Activated CD8-positive, alpha-beta memory T cell treated with anti-CD3 and anti-CD28 coated beads for 1 hour (primary cell): ENCODE data around the gene ABT1.
"Not testable (repeated sequence)": the region's sequence is repeated elsewhere in the genome, so short reads cannot be mapped to it uniquely, and the experiment has no call there.

Experiments used
- DNase-seq, 2 donors: peaks; one replicate each; pipeline ENCODE4 v3.0.0-alpha.2; 2020; ENCODE audit warnings: low read depth in 1 of 2; ENCODE audit errors: extremely low read depth in 1 of 2

The ABT1 gene

DNA sequence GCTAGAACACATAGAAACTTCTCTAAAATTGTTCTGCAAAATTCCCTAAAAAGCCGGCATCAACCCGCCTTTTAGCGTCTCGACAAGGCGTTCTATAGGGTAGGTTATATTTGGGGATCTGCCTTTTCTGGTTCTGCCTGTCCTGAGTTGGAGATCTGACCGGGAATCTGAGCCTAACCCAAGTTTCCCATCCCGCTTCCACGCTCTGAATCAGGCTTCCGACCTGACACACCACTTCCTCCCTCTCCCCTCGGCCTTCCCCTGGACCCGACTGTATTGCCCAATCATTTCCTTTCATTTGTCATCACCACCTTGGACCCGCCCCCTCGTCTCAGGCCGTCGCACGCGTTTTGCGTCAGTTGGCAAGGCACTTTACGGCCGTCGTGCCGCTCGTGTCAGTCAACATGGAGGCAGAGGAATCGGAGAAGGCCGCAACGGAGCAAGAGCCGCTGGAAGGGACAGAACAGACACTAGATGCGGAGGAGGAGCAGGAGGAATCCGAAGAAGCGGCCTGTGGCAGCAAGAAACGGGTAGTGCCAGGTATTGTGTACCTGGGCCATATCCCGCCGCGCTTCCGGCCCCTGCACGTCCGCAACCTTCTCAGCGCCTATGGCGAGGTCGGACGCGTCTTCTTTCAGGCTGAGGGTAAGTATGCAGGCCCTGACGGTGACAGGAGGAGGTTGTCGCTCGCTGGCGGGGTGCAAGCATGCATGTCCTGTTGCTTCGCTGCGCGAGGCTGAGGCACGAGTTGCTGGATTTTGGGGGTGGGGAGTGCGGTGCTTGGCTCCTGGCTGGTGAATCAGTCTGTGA, at the start of gene ABT1:
TSS of gene ABT1 (plus strand) at position 375 of the 810 bp plus-strand sequence. CDS start at position 405, 30 bp downstream.
- peak; percentile 93 to 95 for DNase-seq

DNA sequence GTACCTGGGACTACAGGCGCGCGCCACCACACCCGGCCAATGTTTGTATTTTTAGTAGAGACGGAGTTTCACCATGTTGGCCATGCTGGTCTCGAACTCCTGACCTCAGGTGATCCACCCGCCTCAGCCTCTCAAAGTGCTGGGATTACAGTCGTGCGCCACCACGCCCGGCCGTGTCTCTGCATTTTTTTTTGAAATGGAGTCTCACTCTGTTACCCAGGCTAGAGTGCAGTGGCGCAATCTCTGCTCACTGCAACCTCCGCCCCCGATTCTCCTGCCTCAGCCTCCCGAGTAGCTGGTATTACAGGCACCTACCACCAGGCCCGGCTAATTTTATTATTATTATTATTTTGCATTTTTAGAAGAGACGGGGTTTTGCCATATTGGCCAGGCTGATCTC, 49.4 kb upstream of the ABT1 start:
- not testable (repeated sequence) for DNase-seq

DNA sequence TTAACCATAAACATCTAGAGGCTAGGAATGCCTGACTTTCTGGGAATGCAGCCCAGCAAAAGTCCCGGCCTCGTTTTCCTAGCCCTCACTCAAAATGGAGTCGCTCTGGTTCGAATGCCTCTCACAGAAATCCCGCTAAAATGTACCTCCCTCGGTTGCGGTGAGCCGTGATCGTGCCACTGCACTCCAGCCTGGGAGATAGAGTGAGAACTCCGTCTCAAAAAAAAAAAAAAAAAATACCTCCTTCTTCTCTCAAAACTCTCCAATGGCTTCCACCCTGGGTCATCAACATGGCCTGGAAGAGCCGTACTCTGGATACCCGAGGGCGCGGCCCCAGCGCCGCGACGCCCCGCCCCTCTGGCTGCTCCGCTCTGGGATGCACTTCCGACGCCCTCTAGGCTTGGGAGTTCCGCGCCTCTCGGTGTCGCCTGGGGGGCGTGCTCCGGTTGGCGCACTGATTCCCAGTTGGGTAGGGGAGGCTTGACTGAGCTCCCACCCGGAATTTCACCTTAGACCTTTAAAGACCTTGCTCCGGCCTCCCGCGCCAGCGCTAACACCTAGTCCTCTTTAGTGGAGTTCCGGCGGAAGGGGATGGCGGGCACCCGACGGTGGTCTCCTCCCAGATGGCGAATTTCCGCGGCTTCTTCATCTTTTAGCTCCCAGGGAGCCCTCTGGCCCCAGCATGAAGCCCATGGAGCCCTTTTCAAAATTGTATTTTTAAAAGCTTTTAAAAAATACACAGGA, 46.3 kb upstream of the ABT1 start:
- no peak for DNase-seq

DNA sequence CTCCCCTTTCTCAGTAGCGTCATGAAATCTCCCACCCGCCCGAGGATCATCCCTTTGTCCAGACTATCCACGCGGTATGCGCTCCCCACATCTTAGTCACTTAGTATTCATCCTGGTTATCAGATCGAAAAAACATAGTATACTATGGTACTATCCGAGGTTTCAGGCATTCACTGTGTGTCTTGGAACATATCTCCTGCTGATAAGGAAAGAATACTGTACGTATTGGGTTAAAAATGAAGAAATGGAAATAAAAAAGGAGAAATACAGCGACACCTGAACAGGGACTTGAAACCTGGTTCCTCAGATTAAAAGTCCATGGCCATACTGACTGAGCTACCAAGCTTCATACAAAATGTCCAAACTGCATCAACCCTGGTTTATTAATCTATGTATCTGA, 44.5 kb upstream of the ABT1 start:
- no peak for DNase-seq

DNA sequence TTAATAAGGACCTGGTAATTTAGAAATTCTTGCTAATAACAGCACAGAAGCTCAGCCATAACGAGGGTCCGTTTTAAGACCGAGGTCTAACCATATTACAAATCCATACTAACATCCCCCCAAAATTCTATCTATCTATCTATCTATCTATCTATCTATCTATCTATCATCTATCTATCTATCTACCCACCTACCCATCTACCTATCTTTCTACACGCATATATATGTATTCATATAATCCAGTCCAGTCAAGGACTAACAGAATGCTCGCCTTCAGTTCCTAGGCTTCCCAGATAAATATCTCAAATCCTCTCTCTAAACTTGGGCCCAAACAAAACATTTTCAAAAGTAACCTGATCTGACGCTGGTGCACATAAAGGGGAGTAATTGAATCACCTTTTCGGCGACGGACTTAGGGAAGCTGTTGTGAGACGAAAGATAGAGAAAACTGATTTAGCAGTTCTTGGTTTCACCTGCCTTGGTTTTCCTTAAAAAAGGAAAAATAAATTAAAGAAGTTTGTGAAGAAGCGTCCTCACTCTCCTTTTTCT, 44.0 kb upstream of the ABT1 start:
- DNase-seq: no peak

DNA sequence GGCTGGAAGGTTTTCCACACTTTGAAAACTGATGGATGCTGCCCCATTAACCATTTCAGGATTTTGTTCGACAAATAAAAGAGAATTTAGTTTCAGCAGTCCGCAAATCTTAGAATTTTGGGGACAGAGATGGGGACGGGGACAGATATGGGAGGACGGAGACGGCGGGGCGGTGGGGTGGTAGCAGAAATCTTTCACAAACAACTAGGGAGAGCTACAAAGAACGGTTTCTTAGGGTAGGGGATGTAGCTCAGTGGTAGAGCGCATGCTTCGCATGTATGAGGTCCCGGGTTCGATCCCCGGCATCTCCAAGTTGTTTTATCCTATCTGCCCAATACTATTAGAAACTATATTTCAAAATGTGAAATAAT, 43.5 kb upstream of the ABT1 start:
- DNase-seq: peak; percentile 40 to 49

DNA sequence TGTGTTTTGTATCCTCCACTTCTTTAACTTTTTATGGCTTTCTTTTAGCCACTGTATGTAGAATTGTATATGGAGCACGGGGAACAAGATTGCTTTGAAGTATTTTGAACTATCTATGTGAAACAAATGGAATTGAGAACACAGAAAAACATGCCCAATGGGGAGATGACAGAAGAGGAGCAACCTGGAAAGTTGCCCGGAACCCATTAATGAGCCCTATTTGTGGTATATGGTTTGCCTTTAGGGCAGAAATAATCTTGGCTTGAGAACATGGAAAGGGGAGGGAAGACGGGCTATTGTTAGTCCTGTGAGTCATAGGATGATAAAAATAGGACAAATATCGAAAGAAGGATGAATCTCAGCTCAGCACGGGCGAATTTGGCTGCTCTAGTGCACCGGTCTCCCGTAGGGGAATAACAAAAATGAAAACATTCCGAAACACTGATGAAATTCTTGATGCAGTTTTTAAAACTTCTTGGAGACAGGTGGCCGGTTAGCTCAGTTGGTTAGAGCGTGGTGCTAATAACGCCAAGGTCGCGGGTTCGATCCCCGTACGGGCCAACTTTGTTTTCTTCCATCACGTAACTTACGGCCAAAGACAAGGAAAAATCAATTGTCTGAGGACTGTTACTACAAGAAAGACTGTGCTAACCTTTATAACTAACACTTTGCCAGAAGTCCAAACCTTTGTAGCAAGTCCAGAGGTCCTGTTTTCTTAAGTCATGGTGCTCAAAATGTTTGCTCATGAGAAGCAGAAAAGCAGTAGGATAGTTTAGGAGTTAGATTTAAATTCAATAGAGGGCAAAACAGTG, 42.9 kb upstream of the ABT1 start:
- DNase-seq: peak; percentile 49 to 55

DNA sequence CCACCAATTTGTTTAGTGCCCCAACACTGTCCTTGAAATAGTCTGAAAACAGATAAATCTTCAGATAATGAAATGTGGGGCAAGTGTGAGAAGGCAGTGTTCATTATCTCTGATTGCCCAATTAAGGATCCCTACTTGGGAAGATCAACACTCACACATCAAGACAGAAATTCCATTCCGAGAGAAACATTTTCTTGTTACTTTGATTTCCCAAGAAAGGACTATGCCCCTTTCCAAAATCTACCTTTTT, 42.4 kb upstream of the ABT1 start:
- no peak for DNase-seq

DNA sequence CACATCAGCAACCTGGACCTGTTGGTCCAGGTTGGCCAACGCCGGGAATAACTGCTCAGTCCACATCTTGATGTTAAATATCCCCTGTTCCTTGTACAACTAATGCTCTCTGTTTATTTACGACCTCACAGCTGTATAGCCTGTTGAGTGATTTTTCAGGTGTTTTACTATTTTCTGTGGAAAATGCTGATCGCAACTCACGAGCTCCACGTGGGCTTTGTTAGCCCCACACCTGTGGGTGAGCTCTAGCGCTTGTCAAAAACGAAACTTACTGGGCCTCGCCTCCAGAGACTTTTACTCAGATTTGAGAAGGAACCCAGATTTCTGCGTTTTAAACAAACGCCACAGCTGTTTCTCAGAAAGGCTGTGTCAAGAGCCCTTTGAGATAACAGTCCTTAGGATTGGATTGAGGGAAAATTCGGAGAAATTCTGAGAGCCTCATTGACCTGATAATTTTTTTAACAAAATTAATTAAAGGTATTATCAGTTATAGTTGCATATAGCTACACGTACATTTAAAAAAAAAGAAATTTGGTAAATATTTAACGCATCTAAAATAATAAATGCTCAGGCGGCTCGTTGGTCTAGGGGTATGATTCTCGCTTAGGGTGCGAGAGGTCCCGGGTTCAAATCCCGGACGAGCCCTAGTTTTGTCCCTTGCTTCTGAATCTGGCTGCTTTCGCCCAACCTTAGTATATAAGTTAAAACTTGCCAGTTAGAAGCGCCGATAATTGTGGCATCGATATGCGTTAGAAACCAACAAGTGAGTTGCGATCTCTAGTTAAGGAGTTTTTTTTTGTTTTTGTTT, 41.9 kb upstream of the ABT1 start:
- no peak for DNase-seq

DNA sequence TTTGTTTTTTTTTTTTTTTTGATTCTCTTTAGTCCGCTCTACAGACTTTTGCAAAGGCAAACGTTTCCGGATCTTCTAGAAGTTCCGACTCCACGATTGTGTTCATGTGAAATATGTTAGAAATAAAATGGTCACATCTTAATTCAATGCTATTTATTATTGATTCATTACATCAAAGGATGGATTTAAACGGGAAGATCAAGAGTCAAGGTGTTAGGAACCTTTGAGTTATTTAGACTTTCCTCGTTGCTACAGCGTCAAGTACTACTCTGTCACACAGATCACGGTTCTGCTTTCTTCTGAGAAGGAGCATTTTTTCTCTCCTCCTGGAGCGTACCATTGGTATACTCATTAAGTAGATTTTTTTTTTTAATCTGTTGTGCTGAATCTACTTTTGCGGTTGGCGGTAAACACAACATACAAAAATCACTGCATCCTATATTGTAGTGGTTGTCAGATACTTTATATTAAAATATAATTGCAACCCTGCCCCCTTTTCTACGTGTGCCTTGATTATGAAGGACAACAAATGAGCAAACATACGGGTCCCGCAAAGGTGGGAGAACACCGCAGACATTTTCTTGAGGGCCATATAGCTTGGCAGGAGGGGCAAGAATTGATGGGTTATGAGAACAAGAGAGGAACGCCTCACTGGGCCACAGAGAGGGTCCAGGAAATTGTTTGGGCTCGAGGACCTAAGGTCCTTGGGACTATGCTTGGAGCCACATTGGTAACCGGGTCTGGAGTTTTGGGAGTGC, 41.1 kb upstream of the ABT1 start:
- no peak for DNase-seq

DNA sequence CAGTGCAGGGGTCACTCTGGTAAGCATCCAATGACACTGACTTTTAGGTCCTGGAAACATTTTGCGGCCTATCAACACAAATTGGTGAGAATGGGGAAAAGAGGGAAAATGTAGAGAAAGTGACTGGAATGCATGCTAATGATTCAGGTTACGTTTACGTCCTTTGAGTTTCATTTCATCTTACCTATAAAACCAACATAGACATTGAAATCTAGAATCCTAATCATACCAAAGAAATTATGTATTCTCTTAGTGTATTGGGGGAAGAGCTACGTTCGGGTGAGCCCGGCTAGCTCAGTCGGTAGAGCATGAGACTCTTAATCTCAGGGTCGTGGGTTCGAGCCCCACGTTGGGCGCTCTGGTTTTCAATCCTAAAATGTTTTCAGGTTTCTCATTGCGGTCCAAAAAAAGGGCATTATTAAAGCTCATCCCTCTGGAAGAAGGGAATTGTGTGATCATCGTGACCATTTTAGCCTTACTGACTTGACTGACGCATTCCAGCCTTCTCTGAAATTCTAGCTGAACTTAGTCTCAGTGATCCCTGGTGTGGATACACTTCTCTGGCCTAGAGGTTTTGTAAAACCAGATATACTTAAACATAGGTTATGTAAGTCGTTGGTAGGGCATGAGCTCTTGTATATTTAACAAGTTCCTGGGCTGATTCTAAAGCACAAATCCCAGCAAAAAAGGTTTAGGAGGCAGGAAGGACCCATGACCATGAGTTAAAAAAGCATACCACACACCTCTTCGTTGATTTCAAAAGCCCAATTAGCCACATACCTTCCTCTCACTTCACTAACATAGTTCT, 40.3 kb upstream of the ABT1 start:
- DNase-seq: no peak

DNA sequence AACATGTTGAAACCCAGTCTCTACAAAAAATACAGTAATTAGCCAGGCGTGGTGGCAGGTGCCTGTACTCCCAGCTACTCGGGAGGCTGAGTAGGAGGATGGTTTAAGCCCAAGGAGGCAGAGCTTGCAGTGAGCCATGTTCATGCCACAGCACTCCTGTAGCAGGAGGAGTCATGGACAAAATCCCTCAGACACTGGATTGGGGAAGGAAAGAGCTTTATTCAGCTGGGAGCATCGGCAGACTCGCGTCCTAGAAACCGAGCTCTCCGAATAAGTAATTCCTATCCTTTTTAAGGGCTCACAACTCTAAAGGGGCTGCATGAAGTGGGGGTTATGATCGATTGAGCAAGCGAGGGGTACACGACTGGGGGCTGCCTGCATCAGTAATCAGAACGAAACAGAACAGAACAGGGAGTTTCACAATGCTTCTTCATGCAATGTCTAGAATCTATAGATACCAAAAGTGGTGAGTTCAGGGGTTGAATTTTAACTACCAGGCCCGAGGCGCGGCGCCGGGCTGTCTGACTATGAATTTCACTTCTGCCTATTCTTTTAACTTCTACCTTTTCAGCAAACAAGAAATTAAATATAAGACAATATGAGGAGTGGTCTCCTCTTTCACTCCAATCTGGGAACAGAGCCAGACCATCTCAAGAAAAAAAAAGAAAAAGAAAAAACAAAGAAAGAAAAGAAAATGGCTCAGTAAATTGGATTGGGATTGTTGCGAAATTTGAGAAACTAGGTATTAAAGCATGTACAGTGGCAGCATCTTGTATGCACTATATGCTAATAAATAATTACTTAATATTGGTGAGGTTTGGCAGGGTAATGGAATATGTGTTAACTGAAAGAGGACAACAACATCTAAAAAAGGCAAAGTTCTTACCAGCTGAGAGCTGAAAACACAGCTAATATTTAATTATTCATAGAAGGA, 35.0 kb upstream of the ABT1 start:
- DNase-seq: no peak

DNA sequence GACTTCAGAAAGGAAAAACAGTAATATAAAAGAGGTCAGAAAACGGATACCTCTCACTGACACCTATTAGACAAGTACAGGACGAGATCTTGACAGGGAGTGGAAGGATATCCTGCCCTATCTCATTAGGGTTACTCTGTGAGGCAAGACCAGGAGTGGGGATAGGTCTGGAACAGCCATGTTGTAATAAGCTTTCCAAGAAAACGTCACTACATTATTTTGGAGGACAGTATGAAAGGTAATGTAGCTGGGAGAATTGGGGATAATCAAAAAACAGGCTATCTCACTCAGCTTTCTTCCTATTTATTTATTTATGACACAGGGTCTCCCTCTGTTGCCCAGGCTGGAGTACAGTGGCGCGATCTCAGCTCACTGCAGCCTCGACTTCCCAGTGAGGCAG, 33.3 kb upstream of the ABT1 start:
- DNase-seq: no peak

DNA sequence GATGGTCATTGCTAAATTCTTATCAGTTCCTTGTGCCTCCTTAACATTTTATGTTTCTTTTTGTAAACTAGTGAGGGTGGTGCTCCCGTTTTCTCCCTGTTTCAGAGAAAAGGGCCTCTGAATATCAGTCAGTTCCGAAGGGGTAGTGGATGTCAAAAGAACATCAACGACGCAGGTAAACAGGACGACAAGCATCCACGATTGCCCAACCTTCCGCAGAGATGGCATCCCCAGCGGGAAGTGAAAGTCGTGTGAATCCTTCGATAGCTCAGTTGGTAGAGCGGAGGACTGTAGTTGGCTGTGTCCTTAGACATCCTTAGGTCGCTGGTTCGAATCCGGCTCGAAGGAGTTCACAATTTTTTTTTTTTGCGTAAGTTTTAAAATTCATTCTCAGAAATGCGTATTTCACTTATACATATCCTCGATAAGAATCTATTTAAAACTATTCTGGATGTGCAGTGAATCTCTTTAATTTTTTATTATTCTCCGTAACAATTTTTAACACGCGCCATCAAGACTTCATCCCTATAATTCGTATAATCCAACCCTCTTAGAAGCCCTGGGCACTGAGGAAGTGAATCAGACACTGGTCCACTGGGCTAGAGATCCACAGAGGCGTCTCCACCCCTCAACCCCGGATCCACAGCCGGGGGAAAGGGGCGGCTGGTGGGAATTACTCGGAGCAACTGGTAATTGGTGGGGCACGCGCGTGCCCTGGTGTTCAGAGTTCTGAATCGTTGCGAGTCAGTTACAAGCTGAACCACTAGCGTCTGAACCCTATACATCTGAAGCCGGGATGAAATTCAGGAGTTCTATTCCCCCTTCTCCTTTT, 27.9 kb upstream of the ABT1 start:
- peak; percentile 97 for DNase-seq

DNA sequence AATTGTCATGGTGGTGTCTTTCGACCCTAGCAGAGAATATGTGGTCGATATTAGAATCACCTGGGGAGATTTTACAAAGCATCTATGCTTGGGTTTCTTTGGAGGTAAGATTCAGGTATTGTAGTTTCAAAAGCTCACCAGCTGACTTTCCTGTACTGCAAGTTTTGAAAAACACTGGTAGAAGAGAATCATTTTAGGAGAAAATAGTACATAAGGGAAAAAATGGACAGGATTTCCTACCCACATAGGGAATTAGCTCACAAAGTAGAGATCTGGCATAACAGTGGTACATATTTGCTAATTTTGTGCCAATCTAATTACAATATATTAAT, 27.4 kb upstream of the ABT1 start:
- DNase-seq: no peak

DNA sequence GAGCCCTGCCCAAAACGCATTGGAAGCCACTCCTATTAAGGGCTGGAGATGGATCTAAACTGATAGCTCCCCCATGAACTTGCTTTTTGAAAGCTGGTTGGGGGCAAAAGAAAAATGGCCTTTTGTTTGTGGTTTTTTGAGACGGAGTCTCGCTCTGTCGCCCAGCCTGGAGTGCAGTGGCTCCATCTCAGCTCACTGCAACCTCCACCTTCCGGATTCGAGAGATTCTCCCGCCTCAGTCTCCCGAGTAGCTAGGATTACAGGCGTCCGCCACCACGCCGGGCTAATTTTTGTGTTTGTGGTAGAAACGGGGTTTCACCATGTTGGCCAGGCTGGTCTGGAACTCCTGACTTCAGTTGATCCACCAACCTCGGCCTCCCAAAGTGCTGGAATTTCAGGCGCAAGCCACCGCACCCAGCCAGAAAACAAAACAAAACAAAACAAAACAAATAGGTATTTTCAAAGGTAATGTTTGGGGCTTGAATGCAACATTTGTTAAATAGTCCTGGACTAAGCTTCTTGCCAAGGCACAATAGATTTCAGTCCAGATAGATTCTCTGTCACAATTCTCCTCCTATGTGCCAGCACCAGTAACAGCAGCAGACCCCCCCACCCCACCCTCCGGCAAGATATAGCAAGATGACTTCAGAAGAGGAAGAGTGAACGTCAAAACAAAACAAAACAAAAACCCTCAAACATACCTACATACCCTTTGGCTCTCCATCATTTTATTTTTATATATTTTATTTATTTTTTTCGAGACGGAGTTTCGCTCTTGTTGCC, 26.5 kb upstream of the ABT1 start:
- DNase-seq: no peak
